HG03432 (cell line): ENCODE data around the gene BRAT1.

Experiments used
- ATAC-seq: cut with Tn5 transposase; IDR thresholded peaks from one replicate; pipeline ENCODE4 v1.9.1; 2021; ENCODE audit warnings: mild to moderate bottlenecking, moderate library complexity; ENCODE audit not compliant: unreplicated experiment

Gene BRAT1

DNA sequence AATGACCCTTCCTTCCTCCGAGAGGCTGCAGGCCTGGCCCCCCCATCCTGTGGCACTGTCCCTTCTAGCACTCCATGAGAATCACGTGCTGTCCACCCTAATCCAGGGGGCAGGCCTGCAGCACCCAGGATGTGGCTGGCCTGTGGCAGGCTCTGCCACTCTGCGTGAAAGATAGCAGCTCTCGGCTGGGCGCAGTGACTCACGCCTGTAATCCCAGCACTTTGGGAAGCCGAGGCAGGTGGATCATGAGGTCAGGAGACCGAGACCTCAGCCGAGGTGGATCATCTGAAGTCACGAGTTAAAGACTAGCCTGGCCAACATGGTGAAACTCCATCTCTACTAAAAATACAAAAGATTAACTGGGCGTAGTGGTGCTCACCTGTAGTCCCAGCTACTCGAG is 54.6 kb downstream of the BRAT1 start:
- no peak for ATAC-seq

DNA sequence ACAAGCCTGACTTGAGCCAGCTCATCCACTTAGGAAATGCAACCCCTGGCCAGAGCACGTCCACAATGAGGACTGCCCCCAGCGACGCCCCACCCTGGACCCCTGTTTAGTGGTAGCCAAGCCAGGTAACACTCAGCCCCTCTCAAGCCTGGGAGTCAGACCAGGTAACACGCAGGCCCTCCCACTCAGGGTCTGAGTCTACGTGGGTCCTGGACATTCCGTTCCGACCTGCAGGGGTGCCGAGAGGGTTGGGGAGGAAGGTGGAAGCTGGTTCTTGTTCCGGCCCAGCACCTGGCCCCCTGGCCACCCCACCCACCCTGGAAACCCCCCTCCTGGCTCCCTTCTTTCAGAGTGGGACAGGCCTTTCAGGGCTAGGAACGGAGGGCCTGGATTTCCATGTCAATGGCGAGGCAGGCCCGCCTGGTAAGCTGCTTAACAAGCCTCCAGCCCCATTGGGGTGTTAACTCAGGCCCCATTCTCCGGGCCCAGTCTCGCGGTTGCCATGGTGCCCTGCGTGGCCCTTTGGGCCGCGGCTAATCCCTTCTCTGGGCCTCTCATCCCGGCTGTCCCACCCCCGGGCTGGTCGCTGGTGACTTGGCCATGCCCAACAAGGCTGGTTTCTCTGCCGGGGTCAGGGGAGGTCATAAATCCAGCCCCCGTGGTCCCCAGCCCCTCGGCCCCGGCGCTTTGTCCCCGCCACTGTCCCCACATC is 55.4 kb downstream of the BRAT1 start:
- ATAC-seq, result no peak

GRCh38 chr7:2499181-2499580 is 56.1 kb downstream of the BRAT1 start:
- ATAC-seq, result no peak

DNA sequence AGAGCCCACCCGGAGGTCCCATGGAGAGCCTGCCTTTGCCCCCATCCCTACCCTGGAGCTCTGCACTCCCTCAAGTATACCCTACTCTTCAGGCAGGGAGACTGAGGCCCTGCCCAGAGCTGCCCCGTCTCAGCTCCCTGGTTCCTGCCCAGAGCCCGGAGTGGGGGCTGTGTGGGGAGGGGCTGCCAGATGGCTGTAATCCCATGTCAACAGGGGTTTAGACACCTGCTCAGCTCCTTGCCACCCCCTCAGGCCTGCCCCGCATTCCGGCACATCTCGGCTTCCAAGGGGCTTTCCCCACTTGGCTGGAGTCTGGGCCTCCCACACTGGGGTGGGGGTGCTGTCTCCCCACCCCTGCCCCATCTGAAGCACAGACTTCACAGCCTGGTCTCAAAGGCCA is 56.6 kb downstream of the BRAT1 start:
- no peak for ATAC-seq

DNA sequence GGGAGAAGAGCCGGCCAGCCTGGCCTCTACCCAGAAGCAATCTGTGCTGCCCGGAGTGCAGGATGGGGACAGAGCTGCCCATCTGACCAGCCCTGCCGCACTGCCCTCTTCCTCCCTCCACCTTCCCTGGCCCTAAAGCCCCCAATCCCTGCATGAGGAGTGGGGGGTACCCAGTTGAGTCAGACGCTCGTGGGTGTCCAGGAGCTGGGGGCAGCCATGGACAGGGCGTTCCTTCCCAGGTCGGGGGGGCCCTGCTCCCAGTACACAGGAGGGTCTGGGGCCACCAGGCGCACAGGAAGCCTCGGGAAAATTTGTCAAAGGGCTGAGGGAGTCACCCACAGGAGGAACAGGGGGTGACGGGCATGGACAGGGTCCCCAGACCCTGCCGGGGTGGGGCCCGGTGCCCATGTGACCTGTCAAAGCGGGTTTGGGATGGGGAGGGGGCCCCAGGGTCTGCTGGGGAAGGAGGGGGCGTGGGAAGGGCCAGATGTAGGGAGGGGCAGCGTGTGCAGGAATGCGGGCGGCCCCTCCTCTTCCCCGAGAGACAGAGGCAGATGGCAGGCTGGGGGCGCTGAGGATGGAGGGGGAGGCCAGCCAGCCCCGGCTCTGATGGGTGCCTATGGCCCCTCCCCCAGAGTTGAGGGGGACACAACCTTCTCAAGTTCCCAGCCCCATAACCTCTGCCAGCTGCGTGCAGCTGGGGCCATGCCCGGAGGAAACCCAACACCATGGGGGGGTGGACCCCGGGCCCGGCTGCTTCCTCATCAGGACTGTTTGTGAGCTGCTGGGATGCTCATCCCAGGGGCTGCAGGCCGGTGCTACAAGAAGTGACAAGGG is 57.6 kb downstream of the BRAT1 start:
- ATAC-seq, result no peak

DNA sequence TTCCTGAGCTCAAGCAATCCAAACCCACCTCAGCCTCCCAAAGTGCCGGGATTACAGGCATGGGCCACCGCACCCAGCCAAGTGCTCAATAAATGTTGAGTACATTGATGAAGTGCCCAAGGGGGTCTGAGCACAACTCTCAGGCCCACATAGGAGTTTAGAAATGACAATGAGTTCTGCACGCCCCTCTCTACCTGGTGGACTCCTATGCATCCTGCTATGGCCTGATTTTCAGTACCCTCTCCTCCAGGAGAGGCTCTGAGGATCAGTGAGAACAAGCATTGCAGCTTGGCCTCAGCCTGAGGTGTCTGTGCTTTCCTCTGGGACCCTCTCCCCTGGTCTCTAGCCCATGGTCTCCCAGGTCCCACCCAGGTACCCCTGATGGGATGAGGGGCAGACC is 58.3 kb downstream of the BRAT1 start:
- ATAC-seq, result no peak

DNA sequence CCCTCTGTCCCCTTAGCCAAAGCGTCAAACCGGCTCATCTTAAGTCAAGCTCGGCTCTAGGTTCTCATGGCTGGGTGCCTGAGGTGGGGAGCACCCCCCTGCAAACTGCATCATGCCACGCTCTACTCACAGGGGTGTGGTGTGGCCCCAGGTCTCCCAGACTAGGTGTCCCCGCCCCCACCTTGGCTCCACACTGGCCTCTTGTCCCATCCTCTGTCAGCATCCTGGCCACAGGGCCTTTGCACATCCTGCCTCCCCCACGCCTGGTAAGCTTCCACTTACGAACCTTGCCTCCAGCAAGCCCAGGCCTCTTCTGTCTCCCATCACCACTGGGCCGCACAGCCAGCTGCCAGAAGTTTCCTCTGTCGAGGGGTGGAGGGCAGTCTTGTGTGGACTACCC is 58.9 kb downstream of the BRAT1 start:
- no peak for ATAC-seq

DNA sequence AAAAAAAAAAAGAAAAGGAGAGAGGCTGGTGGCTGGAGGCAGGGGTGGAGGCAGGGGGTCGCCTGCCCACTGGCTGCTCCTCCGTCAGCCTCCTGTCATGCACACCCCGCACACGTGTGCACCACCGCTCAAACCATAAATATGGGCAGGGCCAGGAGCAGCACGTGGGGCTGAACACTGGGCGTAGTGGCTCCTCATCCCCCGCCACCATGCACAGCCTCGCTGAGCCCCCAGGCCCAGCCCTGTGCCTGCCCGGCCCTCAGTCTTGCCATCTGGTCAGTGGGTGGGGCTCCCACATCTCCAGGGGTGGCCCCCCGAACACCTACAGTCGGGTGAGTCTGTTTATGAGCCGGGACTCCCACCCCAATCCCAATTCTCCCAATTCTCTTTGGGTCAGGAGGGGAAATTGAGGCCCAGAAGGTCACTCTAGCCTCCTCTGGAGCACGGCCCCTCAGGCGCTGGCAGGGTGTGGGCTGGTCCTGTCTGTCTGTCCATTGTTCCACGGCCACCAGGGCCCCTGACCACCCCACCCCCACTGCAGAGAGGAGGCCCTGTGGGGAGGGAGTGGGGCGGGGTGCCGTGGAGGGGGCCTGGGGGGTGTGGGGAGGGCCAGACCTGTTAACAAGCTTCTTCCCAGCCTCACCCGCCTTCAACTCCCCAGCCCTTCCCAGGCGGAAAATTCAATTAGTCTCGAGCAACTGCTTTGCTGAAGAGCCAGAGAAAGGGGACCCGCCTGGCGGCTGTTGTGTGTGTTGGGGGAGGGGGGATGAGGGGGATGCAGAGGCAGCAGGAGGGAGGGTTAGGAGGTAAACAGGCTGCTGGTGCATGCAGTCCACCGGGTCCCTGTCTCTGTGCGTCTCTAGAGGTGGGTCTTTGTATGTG is 59.7 kb downstream of the BRAT1 start:
- no peak for ATAC-seq

GRCh38 chr7:2494191-2495130 is 60.9 kb downstream of the BRAT1 start:
- ATAC-seq, result no peak

DNA sequence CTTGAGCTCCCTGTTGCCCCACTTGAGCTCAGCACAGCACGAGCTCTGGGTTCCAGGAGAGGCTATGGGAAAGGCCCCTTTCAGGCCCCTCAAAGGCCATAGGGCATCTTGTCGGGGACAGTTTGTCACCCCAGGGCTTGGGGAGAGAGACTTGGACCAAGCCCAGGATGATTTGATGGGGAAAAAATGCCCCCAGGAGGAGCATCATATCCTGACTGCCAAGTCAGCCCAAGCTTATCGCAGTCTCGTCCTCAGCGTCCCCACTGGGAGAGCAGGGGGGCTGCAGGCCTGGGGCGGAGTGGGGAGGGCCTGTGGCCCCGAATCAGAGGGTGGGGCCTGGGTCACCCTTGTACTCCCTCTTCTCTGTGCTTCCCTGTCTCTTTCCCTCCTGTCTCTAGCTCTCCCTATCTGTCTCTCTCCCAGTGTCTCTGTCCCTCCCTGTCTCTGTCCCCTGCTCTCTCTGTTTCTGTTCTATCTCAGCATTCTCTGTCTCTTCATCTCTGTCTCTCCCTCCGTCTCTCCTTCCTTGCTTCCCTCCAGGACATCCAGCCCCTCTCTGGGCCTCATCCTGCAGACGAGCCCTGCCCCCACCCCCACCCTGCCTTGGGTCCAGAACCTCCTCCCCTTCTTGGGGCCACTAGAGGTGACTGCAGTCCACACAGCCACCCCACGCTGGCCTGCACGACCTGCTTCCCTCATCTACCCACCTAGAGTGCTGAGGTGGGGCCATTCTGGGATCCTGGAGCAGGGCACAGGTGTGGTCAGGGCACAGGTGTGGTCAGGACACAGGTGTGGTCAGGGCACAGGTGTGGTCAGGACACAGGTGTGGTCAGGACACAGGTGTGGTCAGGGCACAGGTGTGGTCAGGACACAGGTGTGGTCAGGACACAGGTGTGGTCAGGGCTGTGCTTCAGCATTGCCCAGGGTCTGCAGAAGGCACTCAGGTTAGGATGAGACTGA is 61.8 kb downstream of the BRAT1 start:
- ATAC-seq, result no peak

- no peak for ATAC-seq
Observed at GRCh38 chr7:2492038-2492437, 63.3 kb downstream of the BRAT1 start.

- ATAC-seq, result no peak
Observed at GRCh38 chr7:2490181-2490651, 65.1 kb downstream of the BRAT1 start.

GRCh38 chr7:2488681-2489080 is 66.6 kb downstream of the BRAT1 start:
- no peak for ATAC-seq

GRCh38 chr7:2488272-2488645 is 67.1 kb downstream of the BRAT1 start:
- ATAC-seq, result no peak
